CD4-positive, alpha-beta T cell (primary cell): ENCODE results near the gene ZNF48. TPM values are rescaled to one million over a fixed set of nuclear protein-coding genes. Genes with fewer than 3 reads are reported as not detected.

Source experiments
- ATAC-seq: fragments of 200-7000 bp; cut with Tn5 transposase; one replicate; pipeline ENCODE4 v1.10.0; 2022; ENCODE audit warnings: mild to moderate bottlenecking; ENCODE audit not compliant: poor library complexity
- CTCF ChIA-PET: fragments of 350-600 bp; sonication (Branson Sonifier 250); formaldehyde crosslinking; loops from one replicate; lab custom pipeline; 2021; ENCODE audit warnings: antibody characterized with exemption, inconsistent platforms; lab: Charles Lee
- POLR2A ChIA-PET: fragments of 350-600 bp; sonication (Branson Sonifier 250); formaldehyde crosslinking; loops from one replicate; lab custom pipeline; 2021; ENCODE audit warnings: antibody characterized with exemption, inconsistent platforms; lab: Charles Lee
- DNase-seq, 14 experiments: peaks; one replicate each; pipeline ENCODE4 v3.0.0-alpha.2; 2013 to 2020; ENCODE audit warnings: mixed read lengths in 2 of 14
- H3K27ac ChIP-seq, 2 donors: one replicate each; pipeline versions ENCODE4 v1.5.1 to v1.7.0; 2013; ENCODE audit warnings: low read length in 2 of 2, low read depth in 1 of 2, mild to moderate bottlenecking in 1 of 2
- H3K27me3 ChIP-seq, 2 experiments: 1 replicate in 1 of 2; 2 replicates in 1 of 2; pipeline versions ENCODE4 v1.6.1 to v1.7.0; 2013; ENCODE audit warnings: low read length in 2 of 2, control low read depth in 1 of 2, mild to moderate bottlenecking in 1 of 2, moderate library complexity in 1 of 2; ENCODE audit not compliant: insufficient read depth in 2 of 2, control insufficient read depth in 1 of 2
- H3K36me3 ChIP-seq: one replicate; pipeline ENCODE4 v1.6.1; 2013; ENCODE audit warnings: low read length, control low read depth; ENCODE audit not compliant: insufficient read depth
- H3K4me1 ChIP-seq: one replicate; pipeline ENCODE4 v1.6.1; 2013; ENCODE audit warnings: low read length, control low read depth; ENCODE audit not compliant: insufficient read depth
- H3K4me3 ChIP-seq: one replicate; pipeline ENCODE4 v1.5.1; 2013; ENCODE audit warnings: mild to moderate bottlenecking, low read length, moderate library complexity
- H3K9me3 ChIP-seq, 2 experiments: 1 replicate in 1 of 2; 2 replicates in 1 of 2; pipeline versions ENCODE4 v1.6.1 to v1.7.0; 2013; ENCODE audit warnings: low read length in 2 of 2, mild to moderate bottlenecking in 2 of 2, control low read depth in 1 of 2, moderate library complexity in 1 of 2; ENCODE audit not compliant: control insufficient read depth in 1 of 2, insufficient read depth in 1 of 2
- H3K27ac Mint-ChIP-seq: one replicate; pipeline ENCODE4 v1.8.0; 2020; ENCODE audit warnings: mixed read lengths
- H3K27me3 Mint-ChIP-seq: one replicate; pipeline ENCODE4 v1.8.0; 2021; ENCODE audit warnings: mixed read lengths
- H3K36me3 Mint-ChIP-seq: one replicate; pipeline ENCODE4 v1.8.0; 2021; ENCODE audit warnings: low read depth, mixed read lengths
- H3K4me1 Mint-ChIP-seq: one replicate; pipeline ENCODE4 v1.8.0; 2021; ENCODE audit warnings: low read depth, mixed read lengths
- H3K4me3 Mint-ChIP-seq: one replicate; pipeline ENCODE4 v1.8.0; 2020; ENCODE audit warnings: mild to moderate bottlenecking, mixed read lengths
- H3K9me3 Mint-ChIP-seq: one replicate; pipeline ENCODE4 v1.8.0; 2020; ENCODE audit warnings: mixed read lengths
- intact Hi-C, 2 experiments: fragments of 100-400 bp; cut with DNase I in 1 of 2; cut with micrococcal nuclease in 1 of 2; formaldehyde crosslinking; loops; one replicate each; pipeline versions ENCODE4 v1.15.1 to v1.9.0; 2023 to 2025; cut with DNase I, micrococcal nuclease
- total RNA-seq, 174 experiments: library from RNA in 2 of 174; stranded (reverse) in 2 of 174; gene quantifications; one replicate each; pipeline ENCODE4 v1.2.3 and lab custom pipeline; 2021 to 2026
- TF ChIP-seq, protein P1 (sequence below): fragments of 200-600 bp; IDR thresholded peaks from one replicate; pipeline ENCODE4 v1.8.0; 2022; ENCODE audit warnings: antibody characterized with exemption, mild to moderate bottlenecking

The ZNF48 gene
- total RNA-seq, 2 experiments from 2014 or later = 3.4 to 3.5 TPM

DNA sequence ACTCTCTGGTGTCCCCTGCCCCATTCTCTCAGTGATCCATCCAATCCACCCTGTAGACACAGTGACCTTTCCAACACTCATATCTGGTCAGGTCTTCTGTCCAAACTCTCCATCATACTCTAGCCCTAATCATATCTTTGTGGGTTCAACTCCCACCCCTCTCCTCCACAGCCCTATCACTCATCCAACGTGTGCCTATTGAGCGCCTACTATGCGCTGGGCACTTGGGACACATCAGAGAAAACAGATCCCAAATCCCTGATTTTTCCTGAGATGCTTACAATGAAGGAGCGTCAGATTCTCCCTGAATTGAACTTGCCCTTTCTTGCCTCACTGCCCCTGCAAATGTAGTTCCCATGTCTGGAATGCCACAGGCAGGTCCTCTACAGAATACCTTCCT lies 32.8 kb downstream of the ZNF48 start:
- CTCF ChIA-PET = no interaction called here
- no peak overlapping the region for H3K27ac ChIP-seq
- peak overlapping the region; percentile 21 for H3K27ac Mint-ChIP-seq

DNA sequence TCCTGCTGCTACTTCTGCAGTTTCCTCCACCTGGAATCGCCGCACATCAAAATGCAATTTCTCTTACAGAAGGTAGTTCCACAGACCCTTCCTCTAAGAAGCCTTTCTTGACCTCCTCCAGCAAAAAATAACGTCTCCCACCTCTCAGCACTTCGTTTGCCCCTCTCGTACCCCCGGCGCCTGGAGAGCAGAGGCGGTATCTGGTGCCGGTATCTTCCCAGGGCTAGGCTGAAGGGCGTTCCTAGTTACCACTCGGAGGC lies 34.1 kb downstream of the ZNF48 start:
- Histone ChIP-seq H3K4me1 (peaks cover 33% of the 10 kb centered on the region), H3K36me3 (peaks cover 23% of the 10 kb centered on the region), H3K27ac (peak overlapping the region; percentile 67 to 81), H3K9me3 (no peaks in the 10 kb centered on the region), H3K27me3 (no peaks in the 10 kb centered on the region), H3K4me3 (peak overlapping the region; percentile 97)
- ChIA-PET POLR2A (interaction anchor here (0.6 to 2.9 kb wide), 47 partner anchors 8 to 753 kb away, joined by 3 to 119 read pairs (median 6); partner anchors contain the start of genes ALDOA, CD2BP2, CORO1A and FBRS), CTCF (interaction anchor here (0.6 to 2.4 kb wide), 43 partner anchors 9 to 338 kb away, joined by 3 to 28 read pairs (median 6); partner anchors contain the start of genes ITGAL, SEPHS2, SEPTIN1 and SRCAP)
- no peak overlapping the region for H3K4me3 Mint-ChIP-seq
- intact Hi-C loops = loop anchor here in 1 of 2 experiments (1.0 to 10.0 kb wide), 2 partner anchors 46 to 265 kb away; partner anchors contain the start of gene SRCAP
- ATAC-seq = no peak
- H3K27me3 Mint-ChIP-seq = no peaks in the 10 kb centered on the region
- H3K4me1 Mint-ChIP-seq = peaks cover 17% of the 10 kb centered on the region
- peaks cover 23% of the 10 kb centered on the region for H3K36me3 Mint-ChIP-seq
- DNase-seq = no peak
- no peaks in the 10 kb centered on the region for H3K9me3 Mint-ChIP-seq
- no peak overlapping the region for H3K27ac Mint-ChIP-seq
- TF ChIP-seq, protein P1, sequence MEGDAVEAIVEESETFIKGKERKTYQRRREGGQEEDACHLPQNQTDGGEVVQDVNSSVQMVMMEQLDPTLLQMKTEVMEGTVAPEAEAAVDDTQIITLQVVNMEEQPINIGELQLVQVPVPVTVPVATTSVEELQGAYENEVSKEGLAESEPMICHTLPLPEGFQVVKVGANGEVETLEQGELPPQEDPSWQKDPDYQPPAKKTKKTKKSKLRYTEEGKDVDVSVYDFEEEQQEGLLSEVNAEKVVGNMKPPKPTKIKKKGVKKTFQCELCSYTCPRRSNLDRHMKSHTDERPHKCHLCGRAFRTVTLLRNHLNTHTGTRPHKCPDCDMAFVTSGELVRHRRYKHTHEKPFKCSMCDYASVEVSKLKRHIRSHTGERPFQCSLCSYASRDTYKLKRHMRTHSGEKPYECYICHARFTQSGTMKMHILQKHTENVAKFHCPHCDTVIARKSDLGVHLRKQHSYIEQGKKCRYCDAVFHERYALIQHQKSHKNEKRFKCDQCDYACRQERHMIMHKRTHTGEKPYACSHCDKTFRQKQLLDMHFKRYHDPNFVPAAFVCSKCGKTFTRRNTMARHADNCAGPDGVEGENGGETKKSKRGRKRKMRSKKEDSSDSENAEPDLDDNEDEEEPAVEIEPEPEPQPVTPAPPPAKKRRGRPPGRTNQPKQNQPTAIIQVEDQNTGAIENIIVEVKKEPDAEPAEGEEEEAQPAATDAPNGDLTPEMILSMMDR = no peak

More for the DNA sequence above, 32.8 kb downstream of the ZNF48 start:
- peak overlapping the region; percentile 30 for H3K4me3 Mint-ChIP-seq
- POLR2A ChIA-PET = no interaction called here
- Histone ChIP-seq H3K4me1 (peaks cover 30% of the 10 kb centered on the region), H3K36me3 (peaks cover 35% of the 10 kb centered on the region), H3K27me3 (no peaks in the 10 kb centered on the region), H3K4me3 (no peak overlapping the region), H3K9me3 (no peaks in the 10 kb centered on the region)
- H3K36me3 Mint-ChIP-seq = peaks cover 36% of the 10 kb centered on the region
- TF ChIP-seq, protein P1 = no peak
- no peaks in the 10 kb centered on the region for H3K27me3 Mint-ChIP-seq
- H3K4me1 Mint-ChIP-seq = peaks cover 9% of the 10 kb centered on the region
- intact Hi-C loops = loop anchor here in 1 of 2 experiments (10.0 kb wide), 1 partner anchor 267 kb away; the partner anchor contains the start of gene SRCAP
- DNase-seq (no peak), ATAC-seq (no peak)
- H3K9me3 Mint-ChIP-seq = no peaks in the 10 kb centered on the region

DNA sequence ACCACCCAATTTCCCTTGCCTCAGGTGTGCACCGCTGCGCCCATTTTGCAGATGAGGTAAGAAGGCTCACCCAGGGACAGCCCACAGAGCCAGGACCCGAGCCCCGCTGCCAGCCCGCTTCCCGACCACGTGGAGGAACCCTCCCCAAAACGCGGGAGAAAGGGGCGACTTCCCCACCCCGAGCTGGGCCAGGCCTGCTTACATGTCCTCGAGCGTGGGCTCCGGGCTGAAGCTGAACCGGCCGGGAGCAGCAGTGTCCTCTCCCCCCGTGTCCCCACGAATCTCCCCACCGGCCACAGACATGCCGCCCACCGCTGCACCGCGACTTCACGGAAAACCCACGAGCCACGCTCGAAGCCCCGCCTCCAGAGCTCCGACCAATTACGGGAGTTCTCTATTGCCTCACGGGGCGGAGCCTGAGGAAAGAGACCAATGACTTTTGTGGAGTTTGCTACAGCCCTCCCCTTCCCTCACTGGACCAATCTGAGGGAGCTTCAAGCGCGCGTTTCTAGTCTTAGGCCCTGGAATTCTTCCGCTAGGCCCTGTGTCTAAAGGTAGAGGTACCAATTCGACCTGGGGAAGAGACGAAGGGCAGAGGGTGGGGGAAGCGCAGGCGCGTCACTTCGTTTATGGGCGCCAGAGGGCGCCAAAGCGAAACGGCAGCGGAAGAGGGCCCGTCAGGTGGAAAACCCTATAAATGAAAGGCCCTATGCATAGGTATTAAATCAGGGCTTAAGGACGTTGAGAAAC lies 34.6 kb downstream of the ZNF48 start, which contains the start of gene DCTPP1:
TSS of gene DCTPP1 (minus strand) at position 353 of the 750 bp plus-strand sequence. CDS start at position 303, 50 bp downstream.
- peak within 1 kb of the TSS; percentile 97 for H3K4me3 ChIP-seq
- intact Hi-C loops = loop anchor here (1.0 to 10.0 kb wide), 14 partner anchors 15 to 265 kb away; partner anchors contain the start of genes ITGAL (in 2 of the 2), SEPHS2 (in 2 of the 2), FBRS (in 1 of the 2) and SRCAP (in 1 of the 2)
- ATAC-seq (peak; percentile 96), DNase-seq (peak; percentile 89 to 99 (median 93))
- ChIA-PET POLR2A (interaction anchor here (0.6 to 2.9 kb wide), 49 partner anchors 9 to 753 kb away, joined by 3 to 119 read pairs (median 6); partner anchors contain the start of genes ALDOA, CD2BP2, CORO1A and FBRS), CTCF (interaction anchor here (0.6 to 2.4 kb wide), 45 partner anchors 9 to 339 kb away, joined by 3 to 28 read pairs (median 5); partner anchors contain the start of genes ITGAL, PRR14, SEPHS2 and SEPTIN1)
- Mint-ChIP-seq H3K27me3 (no peaks in the 10 kb centered on the region), H3K36me3 (peaks cover 18% of the 10 kb centered on the region), H3K27ac (no peak within 1 kb of the TSS), H3K4me3 (no peak within 1 kb of the TSS), H3K4me1 (peaks cover 21% of the 10 kb centered on the region), H3K9me3 (no peaks in the 10 kb centered on the region)
- no peaks in the 10 kb centered on the region for H3K9me3 ChIP-seq
- peaks cover 19% of the 10 kb centered on the region for H3K36me3 ChIP-seq
- peak within 1 kb of the TSS; percentile 70 to 81 for H3K27ac ChIP-seq
- TF ChIP-seq, protein P1 = peak; percentile 75
- H3K27me3 ChIP-seq = no peaks in the 10 kb centered on the region
- peaks cover 38% of the 10 kb centered on the region for H3K4me1 ChIP-seq
